NCI-H1694 (cell line): ENCODE measurements around the gene MDFIC2.
"Not testable (repeated sequence)": the region's sequence is repeated elsewhere in the genome, so short reads cannot be mapped to it uniquely, and the experiment has no call there.

Source experiments
- DNase-seq: peaks from one replicate; lab custom pipeline; 2025; lab: John Stamatoyannopoulos, UW

The MDFIC2 gene

DNA sequence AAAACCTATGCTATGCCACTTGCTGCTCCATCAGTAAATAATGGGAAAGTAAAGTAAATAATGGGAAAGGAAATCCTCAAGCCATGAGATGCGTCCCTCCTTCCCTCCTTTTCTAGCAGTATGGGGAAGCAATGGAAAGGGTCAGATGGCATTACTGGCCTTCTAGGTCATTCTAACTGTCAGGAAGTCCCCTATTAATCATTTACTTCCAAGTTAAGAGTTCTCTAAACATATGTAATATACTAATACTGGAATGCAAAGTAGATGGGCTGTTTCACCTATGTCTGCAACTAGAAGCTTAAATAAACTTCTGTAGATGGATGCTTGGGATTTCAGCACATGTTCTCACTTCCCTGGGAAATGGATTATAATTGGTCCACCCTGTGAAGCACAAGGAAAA, 55.9 kb downstream of the MDFIC2 start:
- DNase-seq: no peak

DNA sequence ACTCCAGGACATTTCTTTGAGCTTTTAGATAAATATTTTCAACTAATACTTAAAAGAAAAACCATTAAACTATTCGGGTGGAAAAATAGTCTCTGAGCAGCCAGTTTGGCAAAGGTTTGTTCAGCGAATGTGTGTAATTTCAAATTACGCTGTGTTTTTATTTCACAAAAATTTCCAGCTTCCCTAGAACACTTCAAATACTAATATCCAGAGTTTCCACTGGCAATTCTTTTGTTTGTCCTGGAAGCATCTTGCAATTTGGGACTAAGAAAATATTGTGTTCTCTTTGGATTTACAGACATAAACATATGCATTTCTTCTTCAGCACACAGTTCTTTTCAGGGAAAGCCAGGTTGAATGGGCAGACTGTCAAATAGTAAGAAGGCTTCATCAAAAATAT, 61.9 kb downstream of the MDFIC2 start:
- no peak for DNase-seq

DNA sequence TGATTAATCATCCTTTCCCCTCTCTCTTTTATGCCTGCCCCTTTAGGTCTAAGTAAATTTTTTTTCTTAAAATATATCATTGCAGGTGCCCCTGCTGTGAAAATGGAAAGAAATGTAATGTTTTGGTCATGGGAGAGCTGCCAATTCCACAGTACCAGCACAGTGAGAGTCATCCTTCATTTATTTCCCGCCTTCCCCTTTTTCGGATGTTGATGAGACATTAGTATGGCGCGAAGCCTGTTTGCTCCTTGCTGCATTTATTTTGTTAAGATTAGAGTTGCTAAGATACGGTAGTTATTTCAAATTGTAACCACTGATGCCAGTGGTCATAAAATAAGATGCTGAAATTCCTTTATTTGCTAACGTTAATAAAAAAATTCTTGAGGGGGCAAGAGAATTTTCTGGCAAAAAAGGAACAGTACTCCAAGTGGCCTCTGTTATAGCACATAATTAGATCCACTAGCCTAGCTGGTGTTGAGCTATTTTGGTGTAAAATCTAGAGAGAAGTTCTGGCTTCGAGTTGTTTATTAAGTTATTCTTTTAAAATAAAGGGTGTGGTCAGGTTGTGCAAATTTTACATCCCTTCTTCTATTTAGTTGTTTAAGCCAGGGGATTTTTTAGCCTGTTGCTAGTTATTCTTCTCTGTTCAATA, 62.8 kb downstream of the MDFIC2 start:
- no peak for DNase-seq

DNA sequence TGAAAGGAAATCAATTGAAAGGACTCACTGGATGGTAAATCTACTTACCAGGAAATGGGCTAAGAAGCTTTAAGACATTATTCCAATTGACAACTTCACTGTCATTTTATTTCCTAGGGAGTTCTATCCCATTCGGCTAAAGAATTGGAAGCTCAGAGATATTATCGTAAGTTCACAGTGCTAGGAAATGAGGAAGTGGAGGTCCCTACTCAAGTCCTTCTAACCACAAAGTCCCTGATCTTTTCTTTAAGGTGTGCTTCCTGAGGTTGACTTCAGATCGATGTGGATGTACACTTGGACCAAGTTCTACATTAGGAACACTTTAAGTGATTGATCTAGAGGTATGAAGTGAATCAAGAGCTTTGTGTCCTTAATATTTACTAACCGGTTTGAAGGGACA, 63.6 kb downstream of the MDFIC2 start:
- DNase-seq: no peak

DNA sequence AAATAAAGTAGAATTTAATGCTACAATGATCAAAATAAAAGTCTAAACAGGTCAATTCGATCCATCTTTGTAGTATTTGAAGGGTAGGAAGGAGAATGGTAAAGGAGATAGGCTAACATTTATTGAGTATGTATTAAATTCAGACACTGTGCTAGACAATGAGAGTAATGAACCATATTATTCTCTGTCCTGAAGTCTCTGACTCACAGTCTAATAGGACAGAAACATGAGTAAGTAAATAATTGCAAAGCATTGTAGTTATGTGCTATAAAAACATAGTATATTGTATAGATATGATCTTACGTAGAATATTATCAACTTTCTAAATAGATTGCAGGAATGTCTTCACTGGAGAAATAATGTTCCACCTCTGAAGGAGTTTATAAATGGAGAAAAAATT, 64.5 kb downstream of the MDFIC2 start:
- DNase-seq: no peak

DNA sequence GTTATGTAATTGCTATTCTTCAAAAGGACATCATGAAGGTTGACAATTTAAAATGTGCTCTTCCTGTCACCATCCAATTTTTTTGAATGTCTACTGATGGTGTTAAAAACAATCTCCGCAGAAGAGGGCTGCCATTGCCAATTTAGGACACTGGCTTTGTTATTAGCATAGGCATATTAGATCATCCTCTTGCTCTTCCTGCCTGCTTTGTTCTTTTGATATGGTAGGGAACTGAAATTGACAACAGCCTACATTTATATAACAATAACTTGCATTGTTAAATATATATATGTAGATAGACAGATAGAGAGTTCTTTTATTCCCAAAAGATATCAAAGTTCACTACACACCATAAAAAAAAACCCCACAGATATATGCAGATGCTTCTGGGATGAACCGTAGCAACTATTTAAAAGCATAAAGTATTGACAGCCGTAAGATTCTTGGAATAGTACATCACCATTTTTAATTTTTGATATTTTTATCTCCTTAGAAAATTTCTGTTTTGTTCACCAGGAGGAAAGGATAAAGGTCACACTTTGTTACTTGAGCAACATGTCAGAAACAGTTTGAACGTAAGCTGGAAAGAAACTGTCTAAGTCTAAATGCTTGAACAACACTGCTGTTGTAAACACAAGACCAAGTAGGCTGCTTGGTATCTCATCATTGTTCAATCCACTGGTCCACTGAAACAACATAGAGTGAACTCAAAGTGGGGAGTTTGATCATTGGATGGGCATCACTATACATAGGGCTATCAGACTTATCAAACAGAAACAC, 66.5 kb downstream of the MDFIC2 start:
- no peak for DNase-seq

DNA sequence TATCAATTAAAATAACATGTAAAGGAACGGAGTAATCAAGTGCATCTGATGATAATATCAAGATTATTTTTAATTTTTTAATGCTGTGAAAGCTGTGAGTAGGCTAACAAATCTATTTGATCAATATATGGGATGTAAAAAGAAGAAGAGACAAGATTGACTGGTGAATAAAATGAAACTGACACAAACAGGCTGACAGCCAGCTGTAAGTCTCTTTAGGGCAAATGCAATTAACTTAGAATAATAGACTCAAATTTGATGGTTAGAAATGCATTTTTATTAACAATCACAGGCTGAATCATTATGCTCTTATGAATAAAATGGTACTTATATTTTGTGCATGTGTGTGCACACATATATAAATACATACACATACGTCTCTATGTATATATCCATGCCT, 68.0 kb downstream of the MDFIC2 start:
- no peak for DNase-seq

DNA sequence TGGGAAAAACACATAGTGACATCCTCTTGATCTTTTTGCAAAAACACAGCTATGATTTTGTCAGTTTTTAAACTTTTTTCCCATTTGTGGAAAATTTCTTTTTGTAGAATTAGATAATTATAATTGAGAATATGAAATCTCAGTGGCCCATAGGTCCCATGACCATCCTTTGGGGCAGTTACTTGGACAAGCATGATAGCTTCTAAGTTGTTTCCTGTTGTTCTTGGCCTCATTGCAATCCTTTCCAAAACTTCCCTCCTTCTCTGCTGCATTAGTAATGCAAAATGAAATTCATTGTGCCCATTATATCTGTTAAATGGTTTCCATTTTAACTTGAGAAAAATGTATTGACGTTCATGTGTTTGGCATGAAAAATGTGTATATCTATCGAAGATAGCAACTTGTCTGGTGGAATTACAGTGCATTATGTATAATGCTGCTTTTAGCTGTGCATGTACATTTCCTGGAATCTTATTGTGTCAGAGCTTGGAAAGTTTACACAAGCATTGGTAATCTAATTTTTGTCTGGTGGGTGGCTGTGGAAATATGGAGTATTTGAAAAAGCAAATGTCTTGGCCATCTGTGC, 70.0 kb downstream of the MDFIC2 start:
- DNase-seq: no peak

DNA sequence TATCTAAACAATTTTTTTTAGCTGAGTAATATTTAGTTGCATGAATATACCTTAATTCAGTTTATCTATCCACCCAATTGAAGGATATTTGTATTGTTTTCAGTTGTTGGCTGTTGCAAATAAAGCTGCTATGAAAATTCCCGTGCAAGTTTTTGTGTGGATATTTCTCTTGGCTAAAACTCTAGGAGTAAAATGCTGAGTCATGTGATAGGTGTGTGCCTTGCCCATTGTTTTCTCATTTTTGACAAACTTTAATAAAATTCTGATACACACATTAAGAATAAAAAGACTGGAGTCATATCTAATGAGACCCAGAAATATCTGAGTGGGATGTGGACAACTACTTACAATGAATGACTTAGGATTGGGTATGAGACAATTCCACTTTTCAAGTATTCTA, 78.6 kb downstream of the MDFIC2 start:
- no peak for DNase-seq

DNA sequence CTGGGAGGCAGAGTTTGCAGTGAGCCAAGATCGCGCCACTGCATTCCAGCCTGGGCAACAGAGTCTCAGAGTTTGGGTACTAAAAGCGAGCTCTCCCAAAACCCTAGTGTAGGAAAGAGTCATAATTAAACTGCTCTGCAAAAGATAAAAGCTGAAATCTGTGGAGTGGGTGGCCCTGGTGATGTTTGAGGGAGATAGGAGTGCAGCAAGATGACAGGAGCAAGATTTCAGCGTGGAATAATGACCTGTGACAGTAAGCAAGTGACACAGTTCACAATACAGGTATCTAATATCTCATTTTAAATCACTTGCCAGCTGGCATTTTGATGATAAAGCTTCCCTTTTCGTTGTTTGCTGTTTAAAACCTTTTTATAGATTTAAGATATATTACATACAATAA, 79.3 kb downstream of the MDFIC2 start:
- no peak for DNase-seq

DNA sequence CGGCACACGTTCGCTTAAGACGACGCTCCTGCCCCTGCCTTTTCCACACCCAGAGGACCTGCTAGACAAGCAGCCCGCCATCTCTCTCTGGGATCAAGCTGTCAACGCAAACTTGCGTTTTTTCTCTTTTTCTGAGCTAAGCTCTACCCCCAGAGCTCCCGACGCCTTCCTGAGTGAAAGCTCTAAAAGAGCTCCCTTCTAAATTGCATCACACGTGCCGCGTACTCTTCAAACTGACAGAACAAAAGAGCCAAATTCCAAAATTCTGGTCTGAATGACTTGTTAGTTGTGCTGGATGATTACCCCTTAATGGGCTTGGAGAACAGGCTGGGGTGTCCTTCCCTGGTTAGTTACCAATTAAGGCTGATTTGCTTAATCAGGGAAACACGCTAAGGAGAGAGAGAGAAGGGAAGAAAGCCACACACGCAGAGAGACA, 81.2 kb downstream of the MDFIC2 start:
- DNase-seq: no peak

DNA sequence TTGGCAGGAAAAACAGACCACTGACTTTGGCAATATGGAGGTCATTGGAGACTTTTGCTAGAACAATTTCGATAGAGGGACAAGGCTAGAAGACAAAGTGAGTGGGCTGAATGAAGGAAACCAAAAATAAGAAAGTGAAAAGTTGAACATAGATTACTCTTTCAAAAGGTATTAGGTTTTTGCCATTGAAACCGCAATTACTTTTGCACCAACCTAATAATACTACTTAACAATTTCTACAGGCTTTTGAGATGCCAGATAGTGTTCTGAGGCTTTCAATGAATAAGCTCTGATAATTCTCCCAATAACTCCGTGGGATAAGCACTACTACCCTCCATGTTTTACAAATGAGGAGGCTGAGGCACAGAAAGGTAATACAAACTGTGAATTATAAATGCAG, 85.0 kb downstream of the MDFIC2 start:
- no peak for DNase-seq

DNA sequence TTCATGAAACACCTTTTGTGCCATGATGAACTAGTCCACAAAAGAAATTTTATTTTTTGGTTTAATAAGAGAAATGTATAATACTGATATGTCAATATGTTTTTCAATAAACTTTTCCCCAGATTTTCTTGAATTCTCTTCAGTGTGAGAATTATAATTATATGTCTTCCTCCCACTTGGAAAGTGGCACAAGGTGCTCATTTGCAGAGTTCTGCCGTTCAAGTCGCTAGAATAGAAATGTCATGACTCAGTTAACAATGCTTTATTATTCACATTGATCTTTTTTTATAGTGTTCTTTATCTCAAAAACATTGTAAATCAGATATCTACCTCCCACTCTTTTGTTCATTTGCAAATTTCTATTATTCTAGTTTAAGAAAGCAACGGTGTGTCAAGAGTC, 87.3 kb downstream of the MDFIC2 start:
- no peak for DNase-seq

DNA sequence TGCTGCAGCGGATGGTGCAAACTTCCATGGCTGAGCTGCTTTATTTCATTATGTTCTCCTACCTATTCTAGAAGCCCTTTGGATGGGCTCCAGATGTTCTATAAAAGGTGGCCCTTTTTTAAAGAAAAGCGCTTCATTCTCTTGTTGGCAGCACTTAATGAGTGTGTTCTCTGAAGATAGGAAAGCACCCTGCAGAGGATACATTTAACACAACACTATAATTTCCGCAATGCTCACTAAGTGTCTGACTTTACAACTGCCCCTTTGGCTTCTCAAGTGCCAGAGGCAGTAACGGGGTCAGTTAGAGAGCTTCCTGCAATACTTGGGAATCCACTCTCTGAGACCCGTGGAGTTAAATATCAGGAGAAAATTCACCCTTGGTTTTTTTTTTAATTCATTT, 88.1 kb downstream of the MDFIC2 start:
- DNase-seq: no peak

DNA sequence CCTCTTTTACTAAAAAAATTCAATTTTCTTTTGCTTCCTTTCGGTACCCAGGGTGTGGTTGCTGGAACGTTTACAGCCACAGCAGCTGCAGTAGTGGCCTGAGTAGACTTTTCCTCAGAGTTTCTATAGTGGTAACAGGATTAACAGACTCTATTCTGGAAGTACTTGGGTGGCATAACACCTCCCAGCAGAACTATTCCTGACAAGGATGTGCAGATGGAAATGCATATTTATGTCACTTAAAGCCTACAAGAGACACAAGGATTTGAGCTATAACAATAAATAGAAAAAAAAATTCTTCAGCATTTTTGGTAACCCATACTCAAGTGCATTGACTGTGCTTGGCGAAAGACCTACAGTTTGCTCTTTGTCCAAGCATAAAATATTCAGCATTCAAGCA, 94.0 kb downstream of the MDFIC2 start:
- no peak for DNase-seq

DNA sequence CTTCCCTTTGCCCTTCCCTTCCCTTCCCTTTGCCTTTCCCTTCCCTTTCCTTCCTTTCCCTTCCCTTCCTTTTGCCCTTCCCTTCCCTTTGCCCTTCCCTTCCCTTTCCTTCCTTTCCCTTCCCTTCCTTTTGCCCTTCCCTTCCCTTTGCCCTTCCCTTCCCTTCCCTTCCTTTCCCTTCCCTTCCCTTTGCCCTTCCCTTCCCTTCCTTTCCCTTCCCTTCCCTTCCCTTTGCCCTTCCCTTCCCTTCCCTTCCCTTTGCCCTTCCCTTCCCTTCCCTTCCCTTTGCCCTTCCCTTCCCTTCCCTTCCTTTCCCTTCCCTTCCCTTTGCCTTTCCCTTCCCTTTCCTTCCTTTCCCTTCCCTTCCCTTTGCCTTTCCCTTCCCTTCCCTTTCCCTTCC, 101.2 kb downstream of the MDFIC2 start:
- DNase-seq: not testable (repeated sequence)

DNA sequence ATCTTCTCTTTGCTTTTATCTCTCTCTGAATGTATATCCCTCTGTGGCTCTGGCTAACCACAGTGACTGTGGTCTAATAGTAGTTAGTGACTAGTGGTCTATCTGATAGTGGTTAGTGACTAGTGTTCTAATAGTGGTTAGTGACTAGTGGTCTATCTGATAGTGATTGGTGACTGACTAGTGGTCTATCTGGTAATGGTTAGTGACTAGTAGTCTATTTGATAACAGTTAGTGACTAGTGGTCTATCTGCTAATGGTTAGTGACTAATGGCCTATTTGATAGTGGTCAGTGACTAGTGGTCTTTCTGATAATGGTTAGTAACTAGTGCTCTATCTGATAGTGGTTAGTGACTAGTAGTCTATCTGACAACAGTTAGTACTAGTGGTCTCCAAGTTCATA, 110.5 kb downstream of the MDFIC2 start:
- DNase-seq: no peak

DNA sequence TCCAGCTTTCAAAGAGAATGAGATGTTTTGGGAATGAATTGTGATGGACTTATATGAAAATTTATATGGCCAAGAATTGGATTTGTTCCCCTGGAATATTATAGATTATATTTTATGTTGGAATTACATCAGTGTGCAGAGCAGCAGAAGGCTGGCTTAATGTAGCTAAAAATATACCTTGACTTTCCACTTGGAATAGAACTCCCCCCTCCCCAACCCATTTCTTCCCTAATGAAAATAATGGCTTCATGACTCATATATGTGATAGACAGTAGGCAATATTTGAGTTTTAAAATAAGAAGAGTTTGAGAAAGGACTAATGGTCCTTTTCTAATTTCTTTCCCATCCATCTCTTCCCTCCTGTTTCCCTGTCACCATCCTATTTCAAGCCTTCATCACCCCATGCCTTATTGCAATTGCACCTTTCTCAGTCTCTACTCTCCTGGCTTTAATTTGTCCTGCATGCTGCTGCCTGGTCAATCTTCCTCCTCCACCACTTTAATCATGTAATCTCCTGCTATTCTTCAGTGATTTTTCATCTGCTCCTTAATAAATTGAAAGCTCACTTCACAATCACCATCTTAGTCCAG, 122.5 kb downstream of the MDFIC2 start:
- no peak for DNase-seq

DNA sequence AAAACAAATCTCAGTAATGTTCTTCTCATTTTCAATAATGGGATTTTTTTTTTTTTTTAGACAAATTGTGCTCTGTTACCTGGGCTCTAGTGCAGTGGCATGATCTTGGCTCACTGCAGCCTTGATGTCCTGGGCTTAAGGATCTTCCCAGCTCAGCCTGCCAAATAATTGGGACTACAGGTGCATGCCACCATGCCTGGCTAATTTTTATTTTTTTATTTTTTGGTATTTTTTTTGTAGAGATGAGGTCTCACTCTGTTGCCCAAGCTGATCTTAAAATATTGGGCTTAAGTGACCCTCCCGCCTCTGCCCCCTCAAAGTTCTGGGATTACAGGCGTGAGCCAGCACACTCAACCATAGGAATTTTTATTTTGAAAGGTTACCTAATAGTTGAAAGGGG, 126.2 kb downstream of the MDFIC2 start:
- no peak for DNase-seq

DNA sequence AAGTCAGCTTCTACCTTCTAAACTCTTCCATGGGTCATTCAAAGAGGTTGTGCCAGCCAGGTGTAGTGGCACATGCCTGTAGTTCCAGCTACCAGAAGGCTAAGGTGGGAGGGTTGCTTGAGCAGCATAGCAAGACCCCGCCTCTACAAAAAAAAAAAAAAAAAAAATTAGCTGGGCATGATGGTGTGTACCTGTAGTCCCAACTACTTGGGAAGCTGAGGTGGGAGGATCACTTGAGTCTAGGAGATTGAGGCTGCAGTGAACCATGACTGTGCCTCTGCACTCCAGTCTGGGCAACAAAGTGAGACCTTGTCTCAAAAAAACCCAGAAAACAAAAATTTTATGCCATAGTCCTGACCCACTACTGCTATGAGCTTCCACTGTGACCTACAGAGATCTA, 126.8 kb downstream of the MDFIC2 start:
- no peak for DNase-seq

DNA sequence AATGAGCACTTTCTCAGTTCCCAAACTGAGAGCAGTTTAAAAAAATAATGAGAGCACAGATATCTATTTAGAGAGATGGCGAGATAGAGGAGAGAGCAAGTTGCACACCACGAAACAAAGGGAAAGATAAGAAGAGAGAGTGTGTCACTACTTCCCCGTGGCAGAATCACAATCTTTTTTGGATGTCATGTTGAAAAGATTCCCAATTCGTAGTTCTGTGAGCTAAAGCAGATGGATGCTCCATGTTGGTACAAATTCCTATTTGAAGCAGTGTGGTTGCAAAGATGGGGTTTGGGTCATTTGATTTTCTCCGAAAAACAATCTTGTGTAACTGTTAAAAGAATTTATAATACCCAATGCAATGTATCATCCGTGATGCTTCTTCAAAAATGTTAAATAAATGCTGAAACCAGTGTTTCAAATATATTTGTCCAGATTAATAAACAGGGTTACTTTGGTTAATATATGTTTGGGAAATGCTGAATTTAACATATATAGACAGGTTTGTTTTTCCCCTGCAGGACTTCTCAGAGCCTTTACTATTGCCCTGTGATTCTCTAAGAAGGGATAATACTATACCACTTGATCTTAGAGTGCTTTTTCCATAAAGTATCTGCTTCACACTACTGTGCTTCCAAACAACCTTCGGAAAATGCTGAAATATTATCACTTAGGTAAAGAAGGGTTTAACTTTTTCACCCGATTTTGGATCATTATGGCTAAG, 128.5 kb downstream of the MDFIC2 start:
- DNase-seq: no peak

DNA sequence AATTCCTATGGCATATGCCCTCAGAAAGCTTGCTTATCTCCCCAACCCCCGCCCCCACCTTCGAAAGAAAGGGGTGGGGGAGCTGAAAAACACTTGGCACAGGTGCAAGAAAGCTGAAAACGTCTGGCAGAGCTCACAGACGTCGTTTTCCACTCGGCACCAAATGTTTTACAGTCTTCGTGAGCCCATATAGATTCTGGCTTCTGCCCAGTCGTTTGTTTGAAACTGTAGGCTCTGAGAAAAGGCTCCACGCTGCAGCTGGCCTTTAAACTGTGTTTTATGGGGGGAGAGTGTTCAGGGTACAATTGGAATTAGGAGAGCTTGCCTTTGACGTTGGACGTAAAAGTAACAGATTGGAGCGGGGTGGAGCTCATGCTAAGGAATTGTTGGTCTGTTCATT, 130.3 kb downstream of the MDFIC2 start:
- DNase-seq: no peak
